HepG2 (cell line): Measurements from ENCODE around the gene CTF1. TPM values are rescaled to one million over a fixed set of nuclear protein-coding genes. Genes with fewer than 3 reads are reported as not detected.
A peak's percentile ranks its signal among the peaks of the same experiment; 100 is the strongest.

Source experiments
- ARID2 ChIP-seq: sonication (generic); formaldehyde crosslinking; IDR thresholded peaks from 2 replicates; pipeline ENCODE4 v1.8.1; 2022; ENCODE audit warnings: mild to moderate bottlenecking, missing genetic modification reagents, borderline replicate concordance
- ARNT ChIP-seq: fragments of 450-650 bp; IDR thresholded peaks from 2 replicates; pipeline ENCODE4 v1.6.1; 2017
- ETV5 ChIP-seq: IDR thresholded peaks from 2 replicates; pipeline ENCODE4 v1.6.1; 2018; ENCODE audit warnings: missing biosample characterization, missing genetic modification reagents, inconsistent platforms, borderline replicate concordance
- GFI1 ChIP-seq: sonication (generic); formaldehyde crosslinking; IDR thresholded peaks from 2 replicates; pipeline ENCODE4 v1.5.0; 2020; ENCODE audit warnings: missing genetic modification reagents, mild to moderate bottlenecking, borderline replicate concordance
- HOXA5 ChIP-seq: sonication (generic); formaldehyde crosslinking; IDR thresholded peaks from 2 replicates; pipeline ENCODE4 v1.4.0; 2020; ENCODE audit warnings: missing genetic modification reagents
- MTA1 ChIP-seq: sonication (generic); formaldehyde crosslinking; IDR thresholded peaks from 2 replicates; pipeline ENCODE4 v1.4.0; 2020; ENCODE audit warnings: missing genetic modification reagents, mild to moderate bottlenecking, borderline replicate concordance
- MTA3 ChIP-seq: sonication (generic); formaldehyde crosslinking; IDR thresholded peaks from 2 replicates; pipeline ENCODE4 v1.4.0; 2020; ENCODE audit warnings: missing genetic modification reagents
- SRY ChIP-seq: sonication (generic); formaldehyde crosslinking; IDR thresholded peaks from 2 replicates; pipeline ENCODE4 v1.8.0; 2022; ENCODE audit warnings: mild to moderate bottlenecking, missing genetic modification reagents
- THAP11 ChIP-seq: IDR thresholded peaks from 2 replicates; pipeline ENCODE4 v1.6.1; 2016; ENCODE audit warnings: missing biosample characterization, missing genetic modification reagents
- TMF1 ChIP-seq: sonication (generic); formaldehyde crosslinking; IDR thresholded peaks from 2 replicates; pipeline ENCODE4 v1.8.1; 2022; ENCODE audit warnings: low read depth, missing genetic modification reagents
- ZFP36L2 ChIP-seq: sonication (generic); formaldehyde crosslinking; IDR thresholded peaks from 2 replicates; pipeline ENCODE4 v1.4.0; 2020; ENCODE audit warnings: missing genetic modification reagents
- ZNF556 ChIP-seq: sonication (generic); formaldehyde crosslinking; IDR thresholded peaks from 2 replicates; pipeline ENCODE4 v1.4.0; 2020; ENCODE audit warnings: mild to moderate bottlenecking, missing genetic modification reagents, borderline replicate concordance
- ZNF850 ChIP-seq: sonication (generic); formaldehyde crosslinking; conservative IDR thresholded peaks from 2 replicates; pipeline ENCODE4 v1.9.0; 2021; ENCODE audit warnings: mild to moderate bottlenecking, missing genetic modification reagents
- ZSCAN29 ChIP-seq: sonication (generic); formaldehyde crosslinking; conservative IDR thresholded peaks from 2 replicates; pipeline ENCODE4 v1.4.0; 2020; ENCODE audit warnings: mild to moderate bottlenecking, missing genetic modification reagents
- polyA plus RNA-seq, 8 experiments: library from polyadenylated mRNA; depleted of rRNA in 3 of 8; stranded (reverse) in 7 of 8; unstranded in 1 of 8; fragments of >200 nt; fragmentation: Illumina TruSeq in 4 of 8; extraction: Trizol in 4 of 8; gene quantifications; 2 replicates each; pipeline versions ENCODE4 v1.2.1 to v1.2.3, GENCODE V29; 2011 to 2016; ENCODE audit warnings: low read depth in 4 of 8, missing spikeins in 1 of 8, mixed read lengths in 1 of 8; ENCODE audit not compliant: insufficient read depth in 1 of 8
- total RNA-seq, 5 experiments: library from RNA; depleted of rRNA; stranded (reverse); fragments of >200 nt; fragmentation: Illumina TruSeq; extraction: Trizol; gene quantifications; 2 replicates each; pipeline ENCODE4 v1.2.3, GENCODE V29; 2016; ENCODE audit warnings: low read depth in 1 of 5
- TF ChIP-seq, protein P1 (sequence below): IDR thresholded peaks from 2 replicates; pipeline ENCODE4 v1.4.0; 2020; ENCODE audit warnings: mild to moderate bottlenecking, missing genetic modification reagents
- TF ChIP-seq, protein P2 (sequence below): sonication (generic); formaldehyde crosslinking; IDR thresholded peaks from 2 replicates; pipeline ENCODE4 v1.8.1; 2023; ENCODE audit warnings: mild to moderate bottlenecking, missing genetic modification reagents
- TF ChIP-seq, protein P3 (sequence below): sonication (generic); formaldehyde crosslinking; IDR thresholded peaks from 2 replicates; pipeline ENCODE4 v1.5.1; 2020; ENCODE audit warnings: mild to moderate bottlenecking, missing genetic modification reagents, borderline replicate concordance

The CTF1 gene
- total and polyA plus RNA-seq, 2 of the 13 experiments (the other 11 are each of a cell fraction or from before 2014, with no cell fraction given) = 0.13 to 1.8 TPM

DNA sequence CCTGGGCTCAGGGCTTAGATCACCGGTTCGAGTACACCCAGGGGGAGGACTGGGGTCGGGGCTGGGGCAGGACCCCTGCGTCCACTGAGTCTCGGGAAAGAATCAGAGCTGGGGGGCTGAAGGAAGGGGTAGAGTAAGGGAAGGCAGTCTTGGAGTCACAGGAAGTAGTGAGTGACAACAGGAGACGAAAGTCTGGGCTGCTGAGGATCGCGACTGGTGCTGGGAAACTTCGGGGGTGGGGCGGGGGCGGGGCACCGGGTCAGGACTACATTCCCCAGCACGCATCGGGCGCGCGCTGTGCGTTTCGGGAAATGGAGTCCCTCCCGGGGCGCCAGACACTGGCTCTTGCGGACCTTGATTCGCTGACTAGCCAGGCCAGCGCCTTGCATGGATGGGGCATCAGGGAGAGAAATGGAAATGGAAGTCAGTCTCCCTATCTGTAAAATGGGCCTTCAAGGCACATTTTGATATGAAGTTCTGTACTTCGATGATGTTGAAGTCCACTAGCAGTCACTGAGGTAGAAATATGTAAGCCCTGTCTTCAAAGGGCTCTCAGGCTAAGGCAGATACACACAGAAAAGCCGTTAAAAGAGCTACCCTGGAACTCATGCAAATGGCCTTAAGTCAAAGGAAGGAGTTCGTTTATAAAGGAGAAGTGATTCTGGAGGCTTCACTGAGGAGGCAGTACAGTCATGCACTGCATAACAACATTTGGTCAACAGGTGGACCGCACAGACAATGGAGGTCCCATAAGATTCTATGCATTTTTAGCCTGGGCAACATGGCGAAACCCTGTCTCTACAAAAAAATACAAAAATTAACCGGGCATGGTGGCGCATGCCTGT lies 697 bp downstream of the CTF1 start (continued):
- TF ChIP-seq, protein P1, sequence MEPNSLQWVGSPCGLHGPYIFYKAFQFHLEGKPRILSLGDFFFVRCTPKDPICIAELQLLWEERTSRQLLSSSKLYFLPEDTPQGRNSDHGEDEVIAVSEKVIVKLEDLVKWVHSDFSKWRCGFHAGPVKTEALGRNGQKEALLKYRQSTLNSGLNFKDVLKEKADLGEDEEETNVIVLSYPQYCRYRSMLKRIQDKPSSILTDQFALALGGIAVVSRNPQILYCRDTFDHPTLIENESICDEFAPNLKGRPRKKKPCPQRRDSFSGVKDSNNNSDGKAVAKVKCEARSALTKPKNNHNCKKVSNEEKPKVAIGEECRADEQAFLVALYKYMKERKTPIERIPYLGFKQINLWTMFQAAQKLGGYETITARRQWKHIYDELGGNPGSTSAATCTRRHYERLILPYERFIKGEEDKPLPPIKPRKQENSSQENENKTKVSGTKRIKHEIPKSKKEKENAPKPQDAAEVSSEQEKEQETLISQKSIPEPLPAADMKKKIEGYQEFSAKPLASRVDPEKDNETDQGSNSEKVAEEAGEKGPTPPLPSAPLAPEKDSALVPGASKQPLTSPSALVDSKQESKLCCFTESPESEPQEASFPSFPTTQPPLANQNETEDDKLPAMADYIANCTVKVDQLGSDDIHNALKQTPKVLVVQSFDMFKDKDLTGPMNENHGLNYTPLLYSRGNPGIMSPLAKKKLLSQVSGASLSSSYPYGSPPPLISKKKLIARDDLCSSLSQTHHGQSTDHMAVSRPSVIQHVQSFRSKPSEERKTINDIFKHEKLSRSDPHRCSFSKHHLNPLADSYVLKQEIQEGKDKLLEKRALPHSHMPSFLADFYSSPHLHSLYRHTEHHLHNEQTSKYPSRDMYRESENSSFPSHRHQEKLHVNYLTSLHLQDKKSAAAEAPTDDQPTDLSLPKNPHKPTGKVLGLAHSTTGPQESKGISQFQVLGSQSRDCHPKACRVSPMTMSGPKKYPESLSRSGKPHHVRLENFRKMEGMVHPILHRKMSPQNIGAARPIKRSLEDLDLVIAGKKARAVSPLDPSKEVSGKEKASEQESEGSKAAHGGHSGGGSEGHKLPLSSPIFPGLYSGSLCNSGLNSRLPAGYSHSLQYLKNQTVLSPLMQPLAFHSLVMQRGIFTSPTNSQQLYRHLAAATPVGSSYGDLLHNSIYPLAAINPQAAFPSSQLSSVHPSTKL (CRISPR knock-in tag) = no peak
- TF ChIP-seq SRY = no peak
- no peak for TF ChIP-seq ARID2 (CRISPR knock-in tag)
- peak; percentile 76; the same call in 1 of the 2 replicates for TF ChIP-seq MTA1 (CRISPR knock-in tag)
- no peak for TF ChIP-seq ARNT
- no peak; the same call in 1 of the 2 replicates for TF ChIP-seq ETV5 (CRISPR knock-in tag)
- TF ChIP-seq THAP11 (CRISPR knock-in tag) = peak; percentile 99
- TF ChIP-seq ZNF556 = peak; percentile 71; the same call in 1 of the 2 replicates
- TF ChIP-seq GFI1 = no peak
- TF ChIP-seq, protein P2, sequence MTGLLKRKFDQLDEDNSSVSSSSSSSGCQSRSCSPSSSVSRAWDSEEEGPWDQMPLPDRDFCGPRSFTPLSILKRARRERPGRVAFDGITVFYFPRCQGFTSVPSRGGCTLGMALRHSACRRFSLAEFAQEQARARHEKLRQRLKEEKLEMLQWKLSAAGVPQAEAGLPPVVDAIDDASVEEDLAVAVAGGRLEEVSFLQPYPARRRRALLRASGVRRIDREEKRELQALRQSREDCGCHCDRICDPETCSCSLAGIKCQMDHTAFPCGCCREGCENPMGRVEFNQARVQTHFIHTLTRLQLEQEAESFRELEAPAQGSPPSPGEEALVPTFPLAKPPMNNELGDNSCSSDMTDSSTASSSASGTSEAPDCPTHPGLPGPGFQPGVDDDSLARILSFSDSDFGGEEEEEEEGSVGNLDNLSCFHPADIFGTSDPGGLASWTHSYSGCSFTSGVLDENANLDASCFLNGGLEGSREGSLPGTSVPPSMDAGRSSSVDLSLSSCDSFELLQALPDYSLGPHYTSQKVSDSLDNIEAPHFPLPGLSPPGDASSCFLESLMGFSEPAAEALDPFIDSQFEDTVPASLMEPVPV (CRISPR knock-in tag) = no peak
- TF ChIP-seq ZFP36L2 = no peak
- TF ChIP-seq TMF1 (CRISPR knock-in tag) = no peak
- no peak for TF ChIP-seq ZSCAN29 (CRISPR knock-in tag)
- TF ChIP-seq, protein P3, sequence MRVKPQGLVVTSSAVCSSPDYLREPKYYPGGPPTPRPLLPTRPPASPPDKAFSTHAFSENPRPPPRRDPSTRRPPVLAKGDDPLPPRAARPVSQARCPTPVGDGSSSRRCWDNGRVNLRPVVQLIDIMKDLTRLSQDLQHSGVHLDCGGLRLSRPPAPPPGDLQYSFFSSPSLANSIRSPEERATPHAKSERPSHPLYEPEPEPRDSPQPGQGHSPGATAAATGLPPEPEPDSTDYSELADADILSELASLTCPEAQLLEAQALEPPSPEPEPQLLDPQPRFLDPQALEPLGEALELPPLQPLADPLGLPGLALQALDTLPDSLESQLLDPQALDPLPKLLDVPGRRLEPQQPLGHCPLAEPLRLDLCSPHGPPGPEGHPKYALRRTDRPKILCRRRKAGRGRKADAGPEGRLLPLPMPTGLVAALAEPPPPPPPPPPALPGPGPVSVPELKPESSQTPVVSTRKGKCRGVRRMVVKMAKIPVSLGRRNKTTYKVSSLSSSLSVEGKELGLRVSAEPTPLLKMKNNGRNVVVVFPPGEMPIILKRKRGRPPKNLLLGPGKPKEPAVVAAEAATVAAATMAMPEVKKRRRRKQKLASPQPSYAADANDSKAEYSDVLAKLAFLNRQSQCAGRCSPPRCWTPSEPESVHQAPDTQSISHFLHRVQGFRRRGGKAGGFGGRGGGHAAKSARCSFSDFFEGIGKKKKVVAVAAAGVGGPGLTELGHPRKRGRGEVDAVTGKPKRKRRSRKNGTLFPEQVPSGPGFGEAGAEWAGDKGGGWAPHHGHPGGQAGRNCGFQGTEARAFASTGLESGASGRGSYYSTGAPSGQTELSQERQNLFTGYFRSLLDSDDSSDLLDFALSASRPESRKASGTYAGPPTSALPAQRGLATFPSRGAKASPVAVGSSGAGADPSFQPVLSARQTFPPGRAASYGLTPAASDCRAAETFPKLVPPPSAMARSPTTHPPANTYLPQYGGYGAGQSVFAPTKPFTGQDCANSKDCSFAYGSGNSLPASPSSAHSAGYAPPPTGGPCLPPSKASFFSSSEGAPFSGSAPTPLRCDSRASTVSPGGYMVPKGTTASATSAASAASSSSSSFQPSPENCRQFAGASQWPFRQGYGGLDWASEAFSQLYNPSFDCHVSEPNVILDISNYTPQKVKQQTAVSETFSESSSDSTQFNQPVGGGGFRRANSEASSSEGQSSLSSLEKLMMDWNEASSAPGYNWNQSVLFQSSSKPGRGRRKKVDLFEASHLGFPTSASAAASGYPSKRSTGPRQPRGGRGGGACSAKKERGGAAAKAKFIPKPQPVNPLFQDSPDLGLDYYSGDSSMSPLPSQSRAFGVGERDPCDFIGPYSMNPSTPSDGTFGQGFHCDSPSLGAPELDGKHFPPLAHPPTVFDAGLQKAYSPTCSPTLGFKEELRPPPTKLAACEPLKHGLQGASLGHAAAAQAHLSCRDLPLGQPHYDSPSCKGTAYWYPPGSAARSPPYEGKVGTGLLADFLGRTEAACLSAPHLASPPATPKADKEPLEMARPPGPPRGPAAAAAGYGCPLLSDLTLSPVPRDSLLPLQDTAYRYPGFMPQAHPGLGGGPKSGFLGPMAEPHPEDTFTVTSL (CRISPR knock-in tag) = no peak
- no peak for TF ChIP-seq MTA3 (CRISPR knock-in tag)
- no peak for TF ChIP-seq ZNF850 (CRISPR knock-in tag)
- no peak for TF ChIP-seq HOXA5 (CRISPR knock-in tag)
